Astrocyte (in vitro differentiated cells and primary cell): ENCODE data around the gene IZUMO1R. TPM values are rescaled to one million over a fixed set of nuclear protein-coding genes. Genes with fewer than 3 reads are reported as not detected.

Source experiments
- DNase-seq: peaks from one replicate; pipeline ENCODE4 v3.0.0-alpha.2; 2010; ENCODE audit warnings: low read depth
- FAIRE-seq: peaks from 2 replicates; lab custom pipeline; 2011; peaks lifted over from hg19 to GRCh38; lab: Jason Lieb, UNC
- H2AFZ ChIP-seq: 2 replicates; pipeline ENCODE4 v1.6.0; 2012; ENCODE audit warnings: low read depth, low read length, inconsistent platforms
- H3K27ac ChIP-seq: 2 replicates; pipeline ENCODE4 v1.5.1; 2011; ENCODE audit warnings: low read depth, low read length, inconsistent platforms
- H3K27me3 ChIP-seq: 2 replicates; pipeline ENCODE4 v1.6.0; 2011; ENCODE audit warnings: low read length, inconsistent platforms; ENCODE audit not compliant: insufficient read depth
- H3K36me3 ChIP-seq: 2 replicates; pipeline ENCODE4 v1.5.1; 2011; ENCODE audit warnings: low read length, inconsistent platforms; ENCODE audit not compliant: insufficient read depth
- H3K4me1 ChIP-seq: 2 replicates; pipeline ENCODE4 v1.5.1; 2011; ENCODE audit warnings: low read length, inconsistent platforms; ENCODE audit not compliant: insufficient read depth
- H3K4me2 ChIP-seq: 2 replicates; pipeline ENCODE4 v1.6.0; 2012; ENCODE audit warnings: low read length, inconsistent platforms
- H3K4me3 ChIP-seq: 2 replicates; pipeline ENCODE4 v1.5.1; 2011; ENCODE audit warnings: low read depth, mild to moderate bottlenecking, low read length, inconsistent platforms; ENCODE audit not compliant: insufficient read depth
- H3K79me2 ChIP-seq: 2 replicates; pipeline ENCODE4 v1.6.0; 2012; ENCODE audit warnings: mild to moderate bottlenecking, low read length, inconsistent platforms; ENCODE audit not compliant: insufficient read depth
- H3K9ac ChIP-seq: 2 replicates; pipeline ENCODE4 v1.6.0; 2012; ENCODE audit warnings: mild to moderate bottlenecking, low read length, inconsistent platforms
- H3K9me3 ChIP-seq: 2 replicates; pipeline ENCODE4 v1.5.1; 2012; ENCODE audit warnings: low read depth, mild to moderate bottlenecking, low read length, inconsistent platforms; ENCODE audit not compliant: insufficient read depth
- H4K20me1 ChIP-seq: 2 replicates; pipeline ENCODE4 v1.6.0; 2012; ENCODE audit warnings: low read length, inconsistent platforms; ENCODE audit not compliant: insufficient read depth
- H3K27ac Mint-ChIP-seq: one replicate; pipeline ENCODE4 v1.8.0; 2021; ENCODE audit warnings: mild to moderate bottlenecking, mixed read lengths; ENCODE audit not compliant: unreplicated experiment
- H3K27me3 Mint-ChIP-seq: one replicate; pipeline ENCODE4 v1.8.0; 2021; ENCODE audit warnings: low read depth, mixed read lengths; ENCODE audit not compliant: unreplicated experiment
- H3K36me3 Mint-ChIP-seq: one replicate; pipeline ENCODE4 v1.8.0; 2021; ENCODE audit warnings: low read depth, mixed read lengths; ENCODE audit not compliant: unreplicated experiment
- H3K4me1 Mint-ChIP-seq: one replicate; pipeline ENCODE4 v1.8.0; 2021; ENCODE audit warnings: low read depth, mixed read lengths; ENCODE audit not compliant: unreplicated experiment
- H3K4me3 Mint-ChIP-seq: one replicate; pipeline ENCODE4 v1.8.0; 2021; ENCODE audit warnings: mild to moderate bottlenecking, moderate library complexity, mixed read lengths; ENCODE audit not compliant: unreplicated experiment
- H3K9me3 Mint-ChIP-seq: one replicate; pipeline ENCODE4 v1.8.0; 2021; ENCODE audit warnings: mild to moderate bottlenecking, mixed read lengths; ENCODE audit not compliant: unreplicated experiment
- CTCF ChIP-seq: IDR thresholded peaks from 2 replicates; pipeline ENCODE4 v1.5.1; 2011; ENCODE audit warnings: low read depth, mild to moderate bottlenecking, inconsistent platforms, low read length, moderate library complexity; ENCODE audit not compliant: insufficient read depth
- EZH2 ChIP-seq: IDR thresholded peaks from 2 replicates; pipeline ENCODE4 v1.6.1; 2012; ENCODE audit warnings: mild to moderate bottlenecking, low read length, inconsistent platforms; ENCODE audit not compliant: insufficient read depth
- total RNA-seq: library from RNA; stranded (reverse); gene quantifications from 2 replicates; pipeline ENCODE4 v1.2.1, GENCODE V29; 2021

The IZUMO1R gene
- total RNA-seq, 1 donor from 2014 or later, result not detected

GRCh38 chr11:94336033-94336432 lies 31.7 kb downstream of the IZUMO1R start:
- H3K9me3 ChIP-seq, result no peaks in the 10 kb centered on the region
- no peak overlapping the region for H3K4me3 ChIP-seq
- no peak overlapping the region for H3K27ac ChIP-seq
- no peaks in the 10 kb centered on the region for H4K20me1 ChIP-seq
- TF ChIP-seq CTCF (no peak), EZH2 (no peak)
- H3K36me3 ChIP-seq, result no peaks in the 10 kb centered on the region
- no peaks in the 10 kb centered on the region for H3K4me1 Mint-ChIP-seq
- DNase-seq, result no peak
- no peaks in the 10 kb centered on the region for H3K9me3 Mint-ChIP-seq
- no peaks in the 10 kb centered on the region for H3K79me2 ChIP-seq
- H3K27me3 ChIP-seq, result no peaks in the 10 kb centered on the region
- no peak overlapping the region for H3K4me3 Mint-ChIP-seq
- H3K4me2 ChIP-seq, result no peak overlapping the region
- H3K9ac ChIP-seq, result no peak overlapping the region
- no peaks in the 10 kb centered on the region for H3K4me1 ChIP-seq
- H2AFZ ChIP-seq, result no peak overlapping the region
- no peaks in the 10 kb centered on the region for H3K36me3 Mint-ChIP-seq
- no peak for FAIRE-seq
- no peak overlapping the region for H3K27ac Mint-ChIP-seq
- no peaks in the 10 kb centered on the region for H3K27me3 Mint-ChIP-seq

- Histone ChIP-seq H3K27me3 (no peaks in the 10 kb centered on the region), H3K27ac (no peak overlapping the region), H3K4me2 (no peak overlapping the region), H3K4me3 (no peak overlapping the region), H3K9ac (no peak overlapping the region), H3K36me3 (no peaks in the 10 kb centered on the region), H4K20me1 (no peaks in the 10 kb centered on the region), H3K79me2 (no peaks in the 10 kb centered on the region), H2AFZ (no peak overlapping the region), H3K4me1 (no peaks in the 10 kb centered on the region), H3K9me3 (no peaks in the 10 kb centered on the region)
- Mint-ChIP-seq H3K27me3 (no peaks in the 10 kb centered on the region), H3K9me3 (no peaks in the 10 kb centered on the region), H3K27ac (no peak overlapping the region), H3K4me3 (no peak overlapping the region), H3K36me3 (no peaks in the 10 kb centered on the region), H3K4me1 (no peaks in the 10 kb centered on the region)
- TF ChIP-seq CTCF (no peak), EZH2 (no peak)
- DNase-seq, result no peak
- no peak for FAIRE-seq
These were observed 34.3 kb downstream of the IZUMO1R start for GRCh38 chr11:94338651-94339050.

GRCh38 chr11:94342250-94342649 lies 37.9 kb downstream of the IZUMO1R start:
- Histone ChIP-seq H3K4me1 (no peaks in the 10 kb centered on the region), H3K4me2 (no peak overlapping the region), H3K27ac (no peak overlapping the region), H3K9ac (no peak overlapping the region), H3K36me3 (no peaks in the 10 kb centered on the region), H3K9me3 (no peaks in the 10 kb centered on the region), H2AFZ (no peak overlapping the region), H4K20me1 (no peaks in the 10 kb centered on the region), H3K79me2 (no peaks in the 10 kb centered on the region), H3K27me3 (no peaks in the 10 kb centered on the region), H3K4me3 (no peak overlapping the region)
- no peak for FAIRE-seq
- H3K27me3 Mint-ChIP-seq, result no peaks in the 10 kb centered on the region
- TF ChIP-seq EZH2 (no peak), CTCF (no peak)
- peaks cover under 1% of the 10 kb centered on the region for H3K9me3 Mint-ChIP-seq
- H3K4me3 Mint-ChIP-seq, result no peak overlapping the region
- H3K4me1 Mint-ChIP-seq, result peaks cover 6% of the 10 kb centered on the region
- no peaks in the 10 kb centered on the region for H3K36me3 Mint-ChIP-seq
- DNase-seq, result no peak
- H3K27ac Mint-ChIP-seq, result no peak overlapping the region
